Bronchial epithelial cell (primary cell): ENCODE results near the gene TENM3. TPM values are rescaled to one million over a fixed set of nuclear protein-coding genes. Genes with fewer than 3 reads are reported as not detected.

ENCODE experiments used
- DNase-seq: peaks from one replicate; pipeline ENCODE4 v3.0.0-alpha.2; 2010; ENCODE audit warnings: low read depth
- FAIRE-seq: peaks from 2 replicates; lab custom pipeline; 2011; peaks lifted over from hg19 to GRCh38; lab: Jason Lieb, UNC
- H3K27me3 ChIP-seq: 2 replicates; pipeline ENCODE4 v1.5.1; 2011; ENCODE audit warnings: low read length; ENCODE audit not compliant: control insufficient read depth, insufficient read depth
- H3K36me3 ChIP-seq: 2 replicates; pipeline ENCODE4 v1.5.1; 2011; ENCODE audit warnings: low read length; ENCODE audit not compliant: control insufficient read depth, insufficient read depth
- H3K4me3 ChIP-seq: 2 replicates; pipeline ENCODE4 v1.5.1; 2011; ENCODE audit warnings: mild to moderate bottlenecking, low read depth, low read length, control low read depth
- total RNA-seq: library from RNA; depleted of rRNA; stranded (reverse); fragments of >200 nt; gene quantifications from 2 replicates; pipeline ENCODE4 v1.2.1, GENCODE V29; 2014
- TF ChIP-seq, protein P1 (sequence below): IDR thresholded peaks from 2 replicates; pipeline ENCODE4 v1.5.1; 2011; ENCODE audit warnings: mild to moderate bottlenecking, moderate library complexity, low read length, control low read depth, inconsistent platforms; ENCODE audit not compliant: insufficient read depth, severe bottlenecking

TENM3 gene
- total RNA-seq, 1 donor from 2014 or later, result 1.3 TPM

DNA sequence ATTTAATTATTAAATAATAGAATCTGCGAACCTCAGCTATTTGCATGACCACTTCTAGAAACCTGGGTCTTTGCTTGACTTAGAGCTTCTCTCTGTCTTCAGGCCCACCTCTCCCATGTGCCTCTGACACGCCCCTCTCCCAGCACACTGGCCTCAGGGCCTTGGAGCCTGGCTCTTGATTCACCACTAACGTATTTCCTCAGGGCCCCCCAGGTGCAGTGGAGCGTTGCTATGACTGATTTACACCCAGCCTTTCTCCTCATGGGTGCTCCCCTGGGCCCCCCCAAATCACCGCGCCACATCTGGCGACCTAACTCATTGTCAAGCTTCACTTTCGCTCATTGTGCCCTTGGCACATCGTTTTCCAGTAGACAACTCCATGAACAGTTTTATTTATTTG, 37.9 kb upstream of the TENM3 start:
- TF ChIP-seq, protein P1, sequence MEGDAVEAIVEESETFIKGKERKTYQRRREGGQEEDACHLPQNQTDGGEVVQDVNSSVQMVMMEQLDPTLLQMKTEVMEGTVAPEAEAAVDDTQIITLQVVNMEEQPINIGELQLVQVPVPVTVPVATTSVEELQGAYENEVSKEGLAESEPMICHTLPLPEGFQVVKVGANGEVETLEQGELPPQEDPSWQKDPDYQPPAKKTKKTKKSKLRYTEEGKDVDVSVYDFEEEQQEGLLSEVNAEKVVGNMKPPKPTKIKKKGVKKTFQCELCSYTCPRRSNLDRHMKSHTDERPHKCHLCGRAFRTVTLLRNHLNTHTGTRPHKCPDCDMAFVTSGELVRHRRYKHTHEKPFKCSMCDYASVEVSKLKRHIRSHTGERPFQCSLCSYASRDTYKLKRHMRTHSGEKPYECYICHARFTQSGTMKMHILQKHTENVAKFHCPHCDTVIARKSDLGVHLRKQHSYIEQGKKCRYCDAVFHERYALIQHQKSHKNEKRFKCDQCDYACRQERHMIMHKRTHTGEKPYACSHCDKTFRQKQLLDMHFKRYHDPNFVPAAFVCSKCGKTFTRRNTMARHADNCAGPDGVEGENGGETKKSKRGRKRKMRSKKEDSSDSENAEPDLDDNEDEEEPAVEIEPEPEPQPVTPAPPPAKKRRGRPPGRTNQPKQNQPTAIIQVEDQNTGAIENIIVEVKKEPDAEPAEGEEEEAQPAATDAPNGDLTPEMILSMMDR, result no peak
- FAIRE-seq (no peak), DNase-seq (no peak)
- H3K4me3 ChIP-seq, result no peak overlapping the region
- no peaks in the 10 kb centered on the region for H3K27me3 ChIP-seq
- no peaks in the 10 kb centered on the region for H3K36me3 ChIP-seq

DNA sequence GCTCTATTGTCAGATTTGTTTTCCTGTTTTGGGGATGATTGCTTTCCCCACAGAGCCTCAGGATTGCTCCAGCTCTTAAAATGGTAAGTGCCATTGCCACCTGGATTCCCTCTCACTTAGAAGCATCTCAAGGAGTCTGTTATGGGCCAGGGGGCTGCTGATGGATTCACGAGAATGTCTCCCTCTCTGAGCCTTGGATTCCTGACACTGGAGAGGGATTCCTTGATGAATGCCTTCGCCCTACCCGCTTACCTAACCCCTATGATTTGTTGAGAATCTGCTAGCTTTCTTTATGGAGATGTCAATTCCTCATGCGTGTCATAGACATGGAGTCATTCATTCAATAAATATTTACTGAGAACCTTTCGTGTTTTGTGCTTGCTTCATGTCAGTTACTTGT, 36.9 kb upstream of the TENM3 start:
- H3K27me3 ChIP-seq, result no peaks in the 10 kb centered on the region
- FAIRE-seq (no peak), DNase-seq (no peak)
- TF ChIP-seq, protein P1, result no peak
- no peaks in the 10 kb centered on the region for H3K36me3 ChIP-seq
- no peak overlapping the region for H3K4me3 ChIP-seq

- DNase-seq (no peak), FAIRE-seq (no peak)
- TF ChIP-seq, protein P1, result no peak
- H3K27me3 ChIP-seq, result no peaks in the 10 kb centered on the region
- H3K4me3 ChIP-seq, result no peak overlapping the region
- no peaks in the 10 kb centered on the region for H3K36me3 ChIP-seq
Measured at GRCh38 chr4:182206916-182207315, 36.3 kb upstream of the TENM3 start.

- H3K27me3 ChIP-seq, result no peaks in the 10 kb centered on the region
- FAIRE-seq, result no peak
- no peak overlapping the region for H3K4me3 ChIP-seq
- TF ChIP-seq, protein P1, result no peak
- H3K36me3 ChIP-seq, result no peaks in the 10 kb centered on the region
- peak; percentile 62 for DNase-seq
Measured at GRCh38 chr4:182207830-182208396, 35.3 kb upstream of the TENM3 start.

- Histone ChIP-seq H3K4me3 (no peak overlapping the region), H3K36me3 (no peaks in the 10 kb centered on the region), H3K27me3 (no peaks in the 10 kb centered on the region)
- TF ChIP-seq, protein P1, result no peak
- DNase-seq, result no peak
- FAIRE-seq, result no peak
Measured at GRCh38 chr4:182208526-182209050, 34.6 kb upstream of the TENM3 start.
